HG03039 (cell line): ENCODE measurements around the gene MEIOC.
"Not testable (repeated sequence)": the region's sequence is repeated elsewhere in the genome, so short reads cannot be mapped to it uniquely, and the experiment has no call there.

Experiments
- ATAC-seq: cut with Tn5 transposase; IDR thresholded peaks from one replicate; pipeline ENCODE4 v1.9.1; 2021; ENCODE audit warnings: mild to moderate bottlenecking, moderate library complexity; ENCODE audit not compliant: unreplicated experiment

Gene MEIOC

GRCh38 chr17:44655983-44656710 lies at the start of gene MEIOC:
Gene MEIOC (plus strand): TSS chr17:44656468. CDS start chr17:44656614, 146 bp downstream.
- ATAC-seq = no peak

GRCh38 chr17:44606658-44607057 lies 49.6 kb upstream of the MEIOC start:
- ATAC-seq = no peak

GRCh38 chr17:44607836-44608690 lies 48.2 kb upstream of the MEIOC start:
- no peak for ATAC-seq

- no peak for ATAC-seq
These were observed 47.4 kb upstream of the MEIOC start for GRCh38 chr17:44608727-44609435.

- no peak for ATAC-seq
These were observed 45.9 kb upstream of the MEIOC start for GRCh38 chr17:44610331-44610730.

- ATAC-seq = no peak
These were observed 45.4 kb upstream of the MEIOC start for GRCh38 chr17:44610871-44611270.

- no peak for ATAC-seq
These were observed 41.4 kb upstream of the MEIOC start for GRCh38 chr17:44614862-44615261.

GRCh38 chr17:44618652-44619051 lies 37.6 kb upstream of the MEIOC start:
- not testable (repeated sequence) for ATAC-seq

- ATAC-seq = no peak
These were observed 33.1 kb upstream of the MEIOC start for GRCh38 chr17:44623070-44623725.

GRCh38 chr17:44627513-44628242 lies 28.6 kb upstream of the MEIOC start:
- no peak for ATAC-seq

- ATAC-seq = no peak
These were observed 27.8 kb upstream of the MEIOC start for GRCh38 chr17:44628243-44629188.

- no peak for ATAC-seq
These were observed 27.0 kb upstream of the MEIOC start for GRCh38 chr17:44629314-44629713.

GRCh38 chr17:44630703-44631102 lies 25.6 kb upstream of the MEIOC start:
- no peak for ATAC-seq

- ATAC-seq = no peak
These were observed 22.3 kb upstream of the MEIOC start for GRCh38 chr17:44633998-44634397.

GRCh38 chr17:44634401-44634800 lies 21.9 kb upstream of the MEIOC start:
- ATAC-seq = not testable (repeated sequence)

GRCh38 chr17:44636562-44636961 lies 19.7 kb upstream of the MEIOC start:
- ATAC-seq = no peak

- ATAC-seq = no peak
These were observed 19.2 kb upstream of the MEIOC start for GRCh38 chr17:44637066-44637465.

GRCh38 chr17:44642834-44643233 lies 13.4 kb upstream of the MEIOC start:
- no peak for ATAC-seq

GRCh38 chr17:44645341-44645740 lies 10.9 kb upstream of the MEIOC start:
- ATAC-seq = no peak
